ENCODE measurements around the gene NR1I3. TPM values are rescaled to one million over a fixed set of nuclear protein-coding genes. Genes with fewer than 3 reads are reported as not detected.
A peak's percentile ranks its signal among the peaks of the same experiment; 100 is the strongest.

NR1I3 gene
- total RNA-seq, 2 experiments from 2014 or later = not detected

DNA sequence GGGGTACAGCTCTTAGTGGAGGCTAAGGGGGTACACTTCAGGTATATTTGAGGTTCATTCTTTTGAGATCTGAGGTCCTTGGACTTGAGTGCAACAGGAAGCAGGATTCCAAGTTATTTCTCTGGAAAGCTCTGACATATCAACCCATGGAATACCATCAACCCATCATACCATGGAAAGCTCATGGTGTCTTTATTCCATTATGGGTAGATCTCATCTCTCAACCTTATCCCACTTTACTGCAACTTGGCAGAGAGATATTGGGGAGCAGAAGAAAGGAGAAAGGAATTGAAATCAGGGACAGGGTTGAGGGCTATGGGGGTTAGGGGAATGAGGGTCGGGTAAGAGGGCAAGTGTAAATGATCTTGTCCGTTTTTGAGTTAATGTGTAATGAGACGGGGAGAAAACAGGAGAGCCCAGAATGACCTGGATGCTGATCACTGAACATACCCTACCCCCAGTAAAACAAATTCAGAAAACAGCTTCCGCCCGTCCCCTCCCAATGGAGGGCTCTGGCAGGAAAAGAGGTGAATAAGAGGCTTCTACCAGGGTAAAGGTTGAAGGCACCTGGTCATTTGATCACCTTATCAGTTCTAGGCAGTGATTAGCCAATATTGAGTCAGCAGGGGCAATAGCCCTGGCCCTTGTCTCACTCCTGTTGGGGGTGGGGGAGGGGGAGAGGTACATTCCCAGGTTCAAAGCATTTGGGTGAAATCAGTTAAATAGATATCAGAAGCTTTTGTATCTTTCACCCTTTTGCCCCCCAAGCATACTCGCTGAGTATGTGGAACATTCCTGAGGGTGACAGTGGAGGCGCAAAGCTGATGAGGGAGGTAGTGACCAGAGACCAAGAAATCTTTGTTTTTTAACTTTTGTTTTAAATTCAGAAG lies 14.0 kb downstream of the NR1I3 start:
- Mint-ChIP-seq H3K27ac (no peak overlapping the region), H3K4me3 (no peak overlapping the region), H3K36me3 (peaks cover 1% of the 10 kb centered on the region), H3K4me1 (peaks cover 32% of the 10 kb centered on the region), H3K27me3 (no peaks in the 10 kb centered on the region), H3K9me3 (ENCODE audit: low read depth) (no peaks in the 10 kb centered on the region)
- no peak for ATAC-seq
- CTCF ChIA-PET = interaction anchor here (1.0 to 11.7 kb wide), 8 partner anchors 13 to 161 kb away, joined by 3 to 215 read pairs (median 50); partner anchors contain the start of genes CFAP126, NDUFS2 and PPOX
- no peak for DNase-seq

DNA sequence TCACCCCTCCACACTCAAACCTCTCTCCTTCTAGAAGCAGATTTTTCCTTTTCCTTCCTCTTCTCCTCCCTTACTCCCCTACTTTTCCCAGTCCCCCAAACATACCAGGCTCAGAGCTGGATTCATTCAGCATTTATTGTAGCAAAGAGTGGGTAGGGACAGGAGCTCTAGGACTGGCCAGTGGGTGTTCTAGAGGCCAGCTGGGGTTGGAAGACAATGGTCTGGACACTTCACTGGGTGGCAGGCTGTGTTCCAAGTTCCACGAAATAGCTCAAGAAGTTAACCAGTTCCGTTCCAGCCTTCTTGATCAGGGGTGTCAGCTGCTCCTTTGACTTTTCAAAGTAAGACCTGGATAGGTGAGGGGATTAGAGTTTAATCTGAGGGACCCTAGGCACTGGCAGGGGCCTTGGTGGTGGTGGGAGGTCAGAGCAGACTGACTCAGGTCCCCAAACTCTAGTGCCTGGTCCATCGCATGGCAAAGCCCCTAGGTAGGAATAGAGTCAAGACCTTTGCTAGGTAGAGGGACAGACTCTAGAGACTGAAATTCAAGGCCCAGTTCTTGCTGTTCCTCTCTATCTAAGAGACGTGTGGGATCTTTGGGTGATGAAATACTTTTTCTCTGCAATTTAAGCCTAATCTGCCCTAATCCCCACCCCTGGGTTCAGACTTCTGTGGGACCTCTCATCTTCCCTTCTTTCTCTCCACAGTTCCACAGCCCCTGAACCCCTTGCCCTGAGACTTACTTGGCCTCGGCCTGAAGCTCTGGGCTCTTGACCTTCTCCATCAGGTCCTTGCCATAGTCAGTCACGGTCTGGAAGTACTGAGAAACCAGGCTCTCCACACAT lies 15.6 kb downstream of the NR1I3 start:
- Mint-ChIP-seq H3K4me1 (peaks cover 32% of the 10 kb centered on the region), H3K9me3 (ENCODE audit: low read depth) (no peaks in the 10 kb centered on the region), H3K27me3 (no peaks in the 10 kb centered on the region), H3K4me3 (no peak overlapping the region), H3K27ac (no peak overlapping the region), H3K36me3 (no peaks in the 10 kb centered on the region)
- ATAC-seq = no peak
- no peak for DNase-seq
- CTCF ChIA-PET = interaction anchor here (0.6 to 11.7 kb wide), 6 partner anchors 12 to 163 kb away, joined by 3 to 215 read pairs (median 4); no protein-coding TSS in a partner anchor

GRCh38 chr1:161220002-161220401 lies 18.0 kb downstream of the NR1I3 start:
- Mint-ChIP-seq H3K4me1 (peaks cover 29% of the 10 kb centered on the region), H3K4me3 (no peak overlapping the region), H3K27ac (no peak overlapping the region), H3K27me3 (no peaks in the 10 kb centered on the region), H3K9me3 (ENCODE audit: low read depth) (no peaks in the 10 kb centered on the region), H3K36me3 (peaks cover 3% of the 10 kb centered on the region)
- CTCF ChIA-PET = interaction anchor here (1.0 to 10.9 kb wide), 6 partner anchors 9 to 86 kb away, joined by 3 to 110 read pairs (median 11); partner anchors contain the start of gene NDUFS2
- ATAC-seq = no peak
- no peak for DNase-seq

DNA sequence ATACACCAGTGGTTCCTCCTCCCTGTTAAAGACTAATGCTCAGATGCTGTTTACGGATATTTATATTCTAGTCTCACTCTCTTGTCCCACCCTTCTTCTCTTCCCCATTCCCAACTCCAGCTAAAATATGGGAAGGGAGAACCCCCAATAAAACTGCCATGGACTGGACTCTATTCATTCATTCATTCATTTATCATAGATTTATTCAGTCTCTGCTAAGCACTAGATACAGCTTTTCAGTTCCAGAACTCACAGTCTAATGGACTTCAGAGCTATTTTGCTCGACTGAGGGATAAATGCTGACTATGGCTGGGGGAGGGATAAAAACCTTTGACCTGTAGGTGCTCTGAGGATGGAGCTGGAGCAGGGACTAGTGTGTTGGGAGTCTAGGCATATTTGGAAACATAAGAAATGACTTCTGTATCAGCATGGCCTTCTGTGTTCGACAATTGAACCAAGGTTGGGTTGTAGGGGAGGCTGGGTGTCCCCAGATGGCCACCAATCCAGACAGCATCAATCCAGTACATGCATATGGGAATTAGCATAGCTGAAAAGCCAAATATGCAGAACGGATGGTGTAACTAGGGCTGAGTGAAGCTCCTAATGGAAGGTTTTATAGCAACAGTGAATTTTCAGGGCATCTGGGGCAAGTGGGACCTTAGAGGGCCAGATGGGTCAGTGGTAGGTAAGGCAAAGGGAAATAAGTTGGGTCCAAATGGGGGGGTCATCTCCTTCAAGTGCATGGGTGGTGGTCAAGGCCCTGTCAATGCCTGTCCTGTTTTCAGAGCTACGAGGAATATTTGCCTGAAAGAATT lies 18.7 kb downstream of the NR1I3 start:
- DNase-seq (no peak), ATAC-seq (no peak)
- Mint-ChIP-seq H3K9me3 (ENCODE audit: low read depth) (no peaks in the 10 kb centered on the region), H3K27ac (no peak overlapping the region), H3K4me3 (no peak overlapping the region), H3K36me3 (peaks cover 7% of the 10 kb centered on the region), H3K4me1 (peaks cover 32% of the 10 kb centered on the region), H3K27me3 (no peaks in the 10 kb centered on the region)
- CTCF ChIA-PET = interaction anchor here (0.8 to 10.9 kb wide), 7 partner anchors 9 to 162 kb away, joined by 3 to 110 read pairs (median 10); partner anchors contain the start of gene NDUFS2

DNA sequence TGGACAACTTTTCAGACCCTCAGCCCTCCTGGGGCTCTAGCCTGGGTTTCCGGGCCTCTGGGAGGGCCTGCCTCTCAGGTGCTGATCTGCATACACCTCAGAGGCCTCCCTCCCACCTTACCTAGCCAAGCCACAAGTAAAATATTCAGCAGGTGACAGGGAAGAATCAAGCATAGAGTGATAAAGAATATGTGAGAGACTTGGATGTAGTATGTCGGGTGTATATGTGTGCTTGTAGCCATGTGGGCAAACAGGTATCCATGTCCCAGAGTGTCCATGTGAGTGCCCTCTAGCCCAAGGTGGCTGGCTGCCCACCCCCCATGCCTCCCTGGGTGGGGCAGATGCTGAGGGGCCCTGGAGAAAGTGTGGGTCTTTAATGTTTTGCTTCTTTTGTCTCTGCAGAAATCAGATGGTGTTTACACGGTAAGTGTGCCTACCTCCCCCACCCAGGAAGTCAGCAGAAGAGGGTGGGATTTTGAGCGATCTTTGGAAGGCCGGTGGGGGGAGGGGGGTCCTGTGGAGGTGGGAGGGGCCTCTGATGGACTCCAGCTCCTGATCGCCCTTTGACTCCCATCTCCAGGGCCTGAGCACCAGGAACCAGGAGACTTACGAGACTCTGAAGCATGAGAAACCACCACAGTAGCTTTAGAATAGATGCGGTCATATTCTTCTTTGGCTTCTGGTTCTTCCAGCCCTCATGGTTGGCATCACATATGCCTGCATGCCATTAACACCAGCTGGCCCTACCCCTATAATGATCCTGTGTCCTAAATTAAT lies 19.5 kb downstream of the NR1I3 start:
- DNase-seq = no peak
- H3K9me3 Mint-ChIP-seq (ENCODE audit: low read depth) = no peaks in the 10 kb centered on the region
- CTCF ChIA-PET = interaction anchor here (0.6 to 10.9 kb wide), 6 partner anchors 8 to 121 kb away, joined by 3 to 110 read pairs (median 11); partner anchors contain the start of gene NDUFS2
- peaks cover 15% of the 10 kb centered on the region for H3K36me3 Mint-ChIP-seq
- no peak overlapping the region for H3K27ac Mint-ChIP-seq
- H3K4me1 Mint-ChIP-seq = peaks cover 32% of the 10 kb centered on the region
- ATAC-seq = no peak
- no peaks in the 10 kb centered on the region for H3K27me3 Mint-ChIP-seq
- no peak overlapping the region for H3K4me3 Mint-ChIP-seq

GRCh38 chr1:161217831-161218230 lies 20.2 kb downstream of the NR1I3 start:
- H3K9me3 Mint-ChIP-seq (ENCODE audit: low read depth) = no peaks in the 10 kb centered on the region
- H3K36me3 Mint-ChIP-seq = peaks cover 20% of the 10 kb centered on the region
- H3K27ac Mint-ChIP-seq = peak overlapping the region; percentile 25
- ATAC-seq = no peak
- H3K27me3 Mint-ChIP-seq = no peaks in the 10 kb centered on the region
- no peak for DNase-seq
- CTCF ChIA-PET = interaction anchor here (0.7 to 5.3 kb wide), 6 partner anchors 8 to 164 kb away, joined by 3 to 26 read pairs (median 10); partner anchors contain the start of genes NDUFS2 and TOMM40L
- H3K4me3 Mint-ChIP-seq = no peak overlapping the region
- H3K4me1 Mint-ChIP-seq = peaks cover 32% of the 10 kb centered on the region

- CTCF ChIA-PET = interaction anchor here (0.7 to 5.3 kb wide), 9 partner anchors 9 to 165 kb away, joined by 3 to 26 read pairs (median 6); partner anchors contain the start of genes CFAP126, NDUFS2 and TOMM40L
- Mint-ChIP-seq H3K36me3 (peaks cover 23% of the 10 kb centered on the region), H3K27me3 (no peaks in the 10 kb centered on the region), H3K4me3 (no peak overlapping the region), H3K27ac (peak overlapping the region; percentile 44), H3K4me1 (peaks cover 32% of the 10 kb centered on the region), H3K9me3 (ENCODE audit: low read depth) (no peaks in the 10 kb centered on the region)
- peak; percentile 63 for DNase-seq
- ATAC-seq = peak; percentile 62
Observed at GRCh38 chr1:161216945-161217712, 20.9 kb downstream of the NR1I3 start.

- Mint-ChIP-seq H3K4me3 (peak within 1 kb of the TSS; percentile 17), H3K4me1 (peaks cover 28% of the 10 kb centered on the region), H3K36me3 (peaks cover 35% of the 10 kb centered on the region), H3K9me3 (ENCODE audit: low read depth) (no peaks in the 10 kb centered on the region), H3K27me3 (no peaks in the 10 kb centered on the region), H3K27ac (peak within 1 kb of the TSS; percentile 65)
- ATAC-seq (no peak), DNase-seq (no peak)
- CTCF ChIA-PET = interaction anchor here (0.6 to 3.4 kb wide), 5 partner anchors 9 to 356 kb away, joined by 3 to 24 read pairs (median 3); partner anchors contain the start of gene TOMM40L
Observed at GRCh38 chr1:161215076-161215475, 22.9 kb downstream of the NR1I3 start, which contains the start of gene FCER1G. Gene FCER1G (plus strand): TSS chr1:161215295. CDS start chr1:161215322, 27 bp downstream.

DNA sequence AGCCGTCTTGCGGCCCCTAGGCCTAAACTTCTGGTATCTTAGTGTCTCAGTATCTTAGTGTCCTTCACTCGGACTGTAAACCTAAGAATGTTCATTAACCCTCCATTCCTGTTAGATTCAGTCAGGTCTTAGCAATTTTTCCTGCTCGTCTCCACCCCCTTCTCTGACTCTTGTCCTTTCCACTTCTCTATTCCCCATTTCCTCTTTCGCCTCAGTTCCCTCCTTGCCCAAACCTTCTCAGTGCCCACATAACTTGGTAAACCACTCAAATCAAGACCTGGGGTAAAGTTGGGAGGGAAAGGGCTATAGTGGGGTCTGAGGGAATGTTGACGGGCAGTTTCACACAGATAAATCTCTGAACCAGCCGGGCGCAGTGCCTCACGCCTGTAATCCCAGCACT lies 23.6 kb downstream of the NR1I3 start:
- Mint-ChIP-seq H3K27me3 (no peaks in the 10 kb centered on the region), H3K36me3 (peaks cover 40% of the 10 kb centered on the region), H3K9me3 (ENCODE audit: low read depth) (no peaks in the 10 kb centered on the region), H3K4me1 (peaks cover 34% of the 10 kb centered on the region), H3K4me3 (no peak overlapping the region), H3K27ac (no peak overlapping the region)
- ATAC-seq (no peak), DNase-seq (no peak)
- CTCF ChIA-PET = interaction anchor here (0.7 kb wide), 1 partner anchor 357 kb away, joined by 3 read pairs; no protein-coding TSS in a partner anchor

DNA sequence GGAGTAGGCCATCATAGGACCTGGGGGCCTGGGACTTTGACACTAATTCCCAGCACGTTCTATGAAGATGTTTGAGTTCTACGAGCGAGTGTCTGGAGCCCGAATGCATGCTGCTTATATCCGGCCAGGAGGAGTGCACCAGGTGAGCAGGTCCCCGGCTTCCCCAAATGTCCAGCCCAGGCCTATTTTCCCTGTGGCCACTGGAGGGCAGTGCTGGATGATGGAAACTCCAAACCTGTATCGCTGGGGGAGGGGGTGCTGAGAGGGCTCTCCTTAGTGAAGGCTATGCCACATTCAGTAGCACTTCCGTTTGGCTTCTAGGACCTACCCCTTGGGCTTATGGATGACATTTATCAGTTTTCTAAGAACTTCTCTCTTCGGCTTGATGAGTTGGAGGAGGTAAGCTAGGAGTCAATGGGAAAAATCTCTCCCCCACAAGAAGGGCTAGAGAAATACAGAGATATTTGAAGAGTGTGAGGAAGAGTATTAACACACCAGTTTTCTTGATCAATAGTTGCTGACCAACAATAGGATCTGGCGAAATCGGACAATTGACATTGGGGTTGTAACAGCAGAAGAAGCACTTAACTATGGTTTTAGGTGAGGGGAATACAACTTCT lies 28.1 kb downstream of the NR1I3 start:
- ATAC-seq (peak; percentile 90), DNase-seq (peak; percentile 82)
- no peaks in the 10 kb centered on the region for H3K27me3 Mint-ChIP-seq
- peak overlapping the region; percentile 57 for H3K27ac Mint-ChIP-seq
- H3K4me1 Mint-ChIP-seq = peaks cover 32% of the 10 kb centered on the region
- H3K36me3 Mint-ChIP-seq = peaks cover 54% of the 10 kb centered on the region
- H3K4me3 Mint-ChIP-seq = no peak overlapping the region
- H3K9me3 Mint-ChIP-seq (ENCODE audit: low read depth) = no peaks in the 10 kb centered on the region
- CTCF ChIA-PET = interaction anchor here (0.6 to 6.7 kb wide), 10 partner anchors 8 to 189 kb away, joined by 3 to 110 read pairs (median 6); partner anchors contain the start of genes APOA2, NDUFS2 and TOMM40L

- Mint-ChIP-seq H3K27ac (no peak overlapping the region), H3K27me3 (no peaks in the 10 kb centered on the region), H3K4me3 (no peak overlapping the region), H3K36me3 (peaks cover 51% of the 10 kb centered on the region), H3K4me1 (peaks cover 47% of the 10 kb centered on the region), H3K9me3 (ENCODE audit: low read depth) (no peaks in the 10 kb centered on the region)
- ATAC-seq (no peak), DNase-seq (no peak)
- CTCF ChIA-PET = interaction anchor here (0.6 to 7.0 kb wide), 5 partner anchors 9 to 175 kb away, joined by 3 to 89 read pairs (median 6); partner anchors contain the start of genes APOA2, FCER1G, PPOX and TOMM40L
Observed at GRCh38 chr1:161207173-161207572, 30.8 kb downstream of the NR1I3 start.

Data from activated CD8-positive, alpha-beta memory T cell treated with anti-CD3 and anti-CD28 coated beads, Interleukin-2, amount 10 ng/mL, durations not matched to agents 7 days and 5 days (primary cell).